Measurements from ENCODE around the gene KIAA0753. TPM values are rescaled to one million over a fixed set of nuclear protein-coding genes. Genes with fewer than 3 reads are reported as not detected.

Gene KIAA0753
- total and polyA plus RNA-seq, 4 donors: 5.3 to 31.9 (median 12.8) TPM

DNA sequence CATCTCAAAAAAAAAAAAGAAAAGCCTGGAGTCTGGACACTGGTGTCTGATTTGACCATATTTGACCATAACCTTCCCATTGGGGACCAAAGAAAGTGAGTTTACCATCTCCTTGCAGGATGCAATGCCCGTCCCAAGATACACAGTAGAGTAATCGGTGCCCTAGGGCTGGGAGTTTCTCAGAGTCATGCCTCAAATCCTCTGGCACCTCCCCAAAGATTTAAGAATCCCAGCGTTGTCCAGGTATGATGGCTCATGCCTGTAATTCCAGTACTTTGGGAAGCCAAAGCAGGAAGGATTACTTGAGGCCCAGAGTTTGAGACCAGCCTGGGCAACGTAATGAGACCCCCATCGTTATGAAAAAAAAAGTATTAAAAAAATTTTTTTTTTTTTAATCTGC, 89.2 kb downstream of the KIAA0753 start:
- H3K4me1 ChIP-seq (ENCODE audit: control insufficient read depth in 5 of 5, insufficient read depth in 5 of 5, low read length in 5 of 5): peaks cover 2 to 23% (median 9%) of the 10 kb centered on the region in 5 donors

GRCh38 chr17:6549384-6550036, 91.0 kb downstream of the KIAA0753 start:
- TF ChIP-seq, protein P1, sequence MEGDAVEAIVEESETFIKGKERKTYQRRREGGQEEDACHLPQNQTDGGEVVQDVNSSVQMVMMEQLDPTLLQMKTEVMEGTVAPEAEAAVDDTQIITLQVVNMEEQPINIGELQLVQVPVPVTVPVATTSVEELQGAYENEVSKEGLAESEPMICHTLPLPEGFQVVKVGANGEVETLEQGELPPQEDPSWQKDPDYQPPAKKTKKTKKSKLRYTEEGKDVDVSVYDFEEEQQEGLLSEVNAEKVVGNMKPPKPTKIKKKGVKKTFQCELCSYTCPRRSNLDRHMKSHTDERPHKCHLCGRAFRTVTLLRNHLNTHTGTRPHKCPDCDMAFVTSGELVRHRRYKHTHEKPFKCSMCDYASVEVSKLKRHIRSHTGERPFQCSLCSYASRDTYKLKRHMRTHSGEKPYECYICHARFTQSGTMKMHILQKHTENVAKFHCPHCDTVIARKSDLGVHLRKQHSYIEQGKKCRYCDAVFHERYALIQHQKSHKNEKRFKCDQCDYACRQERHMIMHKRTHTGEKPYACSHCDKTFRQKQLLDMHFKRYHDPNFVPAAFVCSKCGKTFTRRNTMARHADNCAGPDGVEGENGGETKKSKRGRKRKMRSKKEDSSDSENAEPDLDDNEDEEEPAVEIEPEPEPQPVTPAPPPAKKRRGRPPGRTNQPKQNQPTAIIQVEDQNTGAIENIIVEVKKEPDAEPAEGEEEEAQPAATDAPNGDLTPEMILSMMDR (IDR thresholded peaks at IDR 0.05; ENCODE audit: control extremely low read depth, extremely low read depth): no peak
- Histone ChIP-seq H3K27me3 (ENCODE audit: control insufficient read depth in 3 of 3, insufficient read depth in 3 of 3, low read length in 2 of 3) (peaks cover 0 to 10% (median 3%) of the 10 kb centered on the region in 3 donors), H3K36me3 (ENCODE audit: control insufficient read depth in 4 of 4, insufficient read depth in 4 of 4, low read length in 4 of 4) (no peaks in the 10 kb centered on the region), H3K4me1 (ENCODE audit: control insufficient read depth in 5 of 5, insufficient read depth in 5 of 5, low read length in 5 of 5) (peaks cover 0 to 17% (median 0%) of the 10 kb centered on the region in 5 donors), H3K4me3 (no peak overlapping the region), H3K9me3 (ENCODE audit: control insufficient read depth in 4 of 4, insufficient read depth in 3 of 4, low read length in 3 of 4) (no peaks in the 10 kb centered on the region), H3K27ac (ENCODE audit: low read depth in 1 of 2, low read length in 1 of 2) (no peak overlapping the region), H3K9ac (ENCODE audit: insufficient read depth in 1 of 2, low read length in 2 of 2) (no peak overlapping the region)
- DNase-seq (no peak), ATAC-seq (ENCODE audit: insufficient read depth, low FRiP score) (no peak)
- WGBS, 2 donors: 71 to 72% methylated on average over 9 of the region's 9 CpGs

More for the DNA sequence above, 89.2 kb downstream of the KIAA0753 start:
- H3K27me3 ChIP-seq (ENCODE audit: control insufficient read depth in 3 of 3, insufficient read depth in 3 of 3, low read length in 2 of 3): peaks cover 0 to 19% (median 15%) of the 10 kb centered on the region in 3 donors
- DNase-seq (no peak), ATAC-seq (ENCODE audit: insufficient read depth, low FRiP score) (no peak)
- H3K27ac ChIP-seq (ENCODE audit: low read depth in 1 of 2, low read length in 1 of 2): peak overlapping the region in 1 of 2 donors; percentile 32
- no peak overlapping the region for H3K4me3 ChIP-seq
- TF ChIP-seq, protein P1 (IDR thresholded peaks at IDR 0.05; ENCODE audit: control extremely low read depth, extremely low read depth): no peak
- H3K9me3 ChIP-seq (ENCODE audit: control insufficient read depth in 4 of 4, insufficient read depth in 3 of 4, low read length in 3 of 4): no peaks in the 10 kb centered on the region
- H3K9ac ChIP-seq (ENCODE audit: insufficient read depth in 1 of 2, low read length in 2 of 2): no peak overlapping the region
- WGBS, 2 donors: 68 to 70% methylated on average over 5 of the region's 5 CpGs
- H3K36me3 ChIP-seq (ENCODE audit: control insufficient read depth in 4 of 4, insufficient read depth in 4 of 4, low read length in 4 of 4): no peaks in the 10 kb centered on the region

DNA sequence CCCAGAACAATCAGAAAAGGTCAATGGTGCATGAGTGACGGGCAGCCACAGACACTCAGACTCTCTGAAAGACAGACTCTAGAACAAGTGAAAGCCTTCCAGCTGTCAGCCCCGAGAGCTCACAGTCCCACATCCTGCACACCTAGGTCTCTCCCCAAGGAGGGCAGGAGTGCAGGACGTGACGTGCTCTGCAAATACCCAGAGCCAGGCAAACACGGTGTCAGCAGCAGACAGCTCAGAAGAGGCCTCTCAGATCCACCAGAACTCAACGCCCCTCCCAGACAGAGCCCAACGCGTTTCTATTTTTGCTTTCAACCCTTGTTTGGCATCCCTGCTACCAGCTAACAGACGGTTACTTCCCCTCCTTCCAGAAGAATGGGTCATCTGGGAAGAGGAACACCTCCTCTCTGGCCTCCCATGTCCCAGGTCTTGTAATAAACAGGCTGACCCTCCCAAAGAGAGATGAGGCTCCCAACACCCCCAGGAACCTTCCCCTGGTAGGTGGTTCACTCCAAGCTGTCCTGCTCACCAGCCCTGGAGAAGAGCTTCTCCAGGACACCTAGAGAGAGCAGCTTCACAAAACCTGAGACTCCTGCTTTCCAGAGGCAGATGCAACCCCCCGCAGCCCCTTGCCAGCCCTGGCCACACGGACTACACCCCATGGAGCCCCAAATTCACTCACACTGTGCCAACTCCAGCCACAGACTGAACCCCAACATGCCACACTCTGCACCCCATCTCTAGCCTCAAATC, 91.8 kb downstream of the KIAA0753 start:
- ATAC-seq (ENCODE audit: insufficient read depth, low FRiP score): no peak
- Histone ChIP-seq H3K27ac (ENCODE audit: low read depth in 1 of 2, low read length in 1 of 2) (peak overlapping the region in 1 of 2 donors; percentile 54), H3K9me3 (ENCODE audit: control insufficient read depth in 4 of 4, insufficient read depth in 3 of 4, low read length in 3 of 4) (no peaks in the 10 kb centered on the region)

More for the DNA sequence above, 91.8 kb downstream of the KIAA0753 start:
- Histone ChIP-seq H3K4me1 (ENCODE audit: control insufficient read depth in 5 of 5, insufficient read depth in 5 of 5, low read length in 5 of 5) (peaks cover 0 to 17% (median 0%) of the 10 kb centered on the region in 5 donors), H3K27me3 (ENCODE audit: control insufficient read depth in 3 of 3, insufficient read depth in 3 of 3, low read length in 2 of 3) (peaks cover 0 to 2% (median 0%) of the 10 kb centered on the region in 3 donors), H3K4me3 (no peak overlapping the region), H3K36me3 (ENCODE audit: control insufficient read depth in 4 of 4, insufficient read depth in 4 of 4, low read length in 4 of 4) (no peaks in the 10 kb centered on the region), H3K9ac (ENCODE audit: insufficient read depth in 1 of 2, low read length in 2 of 2) (no peak overlapping the region)
- DNase-seq: peak in 2 of 3 donors; percentile 24 to 37
- TF ChIP-seq, protein P1 (IDR thresholded peaks at IDR 0.05; ENCODE audit: control extremely low read depth, extremely low read depth): no peak
- 25 to 26% methylated on average over 11 of the region's 11 CpGs for WGBS, 2 donors
